ENCODE data around the gene ATRN. TPM values are rescaled to one million over a fixed set of nuclear protein-coding genes. Genes with fewer than 3 reads are reported as not detected.

Gene ATRN
- total RNA-seq, 1 donor from 2014 or later = 11.8 TPM

GRCh38 chr20:3660262-3661059 is 189.6 kb downstream of the ATRN start:
- no peak overlapping the region for H3K4me3 Mint-ChIP-seq
- H3K27me3 Mint-ChIP-seq = peaks cover 51% of the 10 kb centered on the region
- peaks cover 12% of the 10 kb centered on the region for H3K4me1 Mint-ChIP-seq
- H3K9me3 Mint-ChIP-seq = no peaks in the 10 kb centered on the region
- no peak overlapping the region for H3K27ac Mint-ChIP-seq
- no peak for DNase-seq
- intact Hi-C loops (cut with micrococcal nuclease) = no loop called here
- H3K36me3 Mint-ChIP-seq (ENCODE audit: low read depth) = no peaks in the 10 kb centered on the region

GRCh38 chr20:3661060-3661813 is 190.4 kb downstream of the ATRN start:
- Mint-ChIP-seq H3K4me3 (no peak overlapping the region), H3K27ac (no peak overlapping the region), H3K27me3 (peaks cover 52% of the 10 kb centered on the region), H3K9me3 (no peaks in the 10 kb centered on the region), H3K4me1 (peaks cover 20% of the 10 kb centered on the region), H3K36me3 (ENCODE audit: low read depth) (no peaks in the 10 kb centered on the region)
- DNase-seq = no peak
- intact Hi-C loops (cut with micrococcal nuclease) = no loop called here

DNA sequence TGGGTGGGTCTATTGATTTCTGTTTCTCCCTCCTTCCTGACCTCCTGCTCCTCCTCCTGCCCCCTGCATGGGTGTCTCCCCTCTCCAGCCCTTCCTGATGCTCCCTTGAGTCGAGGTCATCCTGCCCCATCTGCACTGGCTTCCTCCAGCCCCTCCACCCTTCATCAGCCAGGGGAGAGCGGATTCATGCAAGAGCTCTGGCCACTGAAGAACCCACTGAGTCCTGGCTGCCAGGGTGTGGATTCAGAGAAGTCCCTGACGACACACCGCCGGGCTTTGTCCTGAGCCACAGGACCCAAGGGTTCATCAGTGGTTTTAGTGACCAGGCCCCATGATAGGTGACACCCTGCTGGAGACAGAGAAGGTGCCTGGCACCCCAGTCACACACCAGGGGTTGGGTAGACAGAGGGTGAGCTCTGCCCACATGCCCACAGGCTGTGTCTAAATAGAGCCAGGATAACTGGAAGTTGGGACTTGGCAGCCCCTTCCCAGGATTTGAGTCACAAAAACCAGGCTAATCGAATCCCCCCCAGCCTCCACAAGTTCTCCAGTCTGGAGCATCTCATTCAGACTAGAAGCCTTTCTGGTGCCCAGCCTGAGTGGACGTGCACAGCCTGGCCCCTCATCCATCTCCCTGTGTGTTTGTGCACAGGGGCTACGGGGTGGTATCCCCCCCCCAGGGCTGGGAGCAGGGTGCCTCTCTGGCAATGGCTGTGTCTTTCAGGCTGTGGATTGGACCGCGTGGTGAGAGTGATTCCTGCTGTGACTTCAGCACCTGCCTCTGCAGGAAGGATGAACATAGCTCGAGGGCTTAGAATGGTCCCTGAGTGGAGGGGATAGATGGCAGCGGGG is 191.2 kb downstream of the ATRN start:
- Mint-ChIP-seq H3K9me3 (no peaks in the 10 kb centered on the region), H3K27ac (no peak overlapping the region), H3K4me1 (peaks cover 22% of the 10 kb centered on the region), H3K4me3 (no peak overlapping the region), H3K27me3 (peaks cover 52% of the 10 kb centered on the region), H3K36me3 (ENCODE audit: low read depth) (no peaks in the 10 kb centered on the region)
- intact Hi-C loops (cut with micrococcal nuclease) = no loop called here
- DNase-seq = no peak

- peaks cover 25% of the 10 kb centered on the region for H3K4me1 Mint-ChIP-seq
These were observed 192.3 kb downstream of the ATRN start, which contains the start of gene GFRA4 for GRCh38 chr20:3663031-3663701. Gene GFRA4 (minus strand): TSS chr20:3663399. CDS start chr20:3663399, 0 bp downstream.

GRCh38 chr20:3663858-3664257 is 193.0 kb downstream of the ATRN start:
- H3K4me3 Mint-ChIP-seq = no peak overlapping the region
- H3K4me1 Mint-ChIP-seq = peaks cover 22% of the 10 kb centered on the region
- intact Hi-C loops (cut with micrococcal nuclease) = no loop called here
- H3K27ac Mint-ChIP-seq = no peak overlapping the region
- no peak for DNase-seq
- H3K36me3 Mint-ChIP-seq (ENCODE audit: low read depth) = peaks cover 2% of the 10 kb centered on the region
- H3K9me3 Mint-ChIP-seq = no peaks in the 10 kb centered on the region
- H3K27me3 Mint-ChIP-seq = peaks cover 51% of the 10 kb centered on the region

More at GRCh38 chr20:3663031-3663701, 192.3 kb downstream of the ATRN start, which contains the start of gene GFRA4:
- Mint-ChIP-seq H3K9me3 (no peaks in the 10 kb centered on the region), H3K27ac (no peak within 1 kb of the TSS), H3K4me3 (no peak within 1 kb of the TSS), H3K27me3 (peaks cover 51% of the 10 kb centered on the region), H3K36me3 (ENCODE audit: low read depth) (peaks cover 2% of the 10 kb centered on the region)
- no peak for DNase-seq
- intact Hi-C loops (cut with micrococcal nuclease) = no loop called here

DNA sequence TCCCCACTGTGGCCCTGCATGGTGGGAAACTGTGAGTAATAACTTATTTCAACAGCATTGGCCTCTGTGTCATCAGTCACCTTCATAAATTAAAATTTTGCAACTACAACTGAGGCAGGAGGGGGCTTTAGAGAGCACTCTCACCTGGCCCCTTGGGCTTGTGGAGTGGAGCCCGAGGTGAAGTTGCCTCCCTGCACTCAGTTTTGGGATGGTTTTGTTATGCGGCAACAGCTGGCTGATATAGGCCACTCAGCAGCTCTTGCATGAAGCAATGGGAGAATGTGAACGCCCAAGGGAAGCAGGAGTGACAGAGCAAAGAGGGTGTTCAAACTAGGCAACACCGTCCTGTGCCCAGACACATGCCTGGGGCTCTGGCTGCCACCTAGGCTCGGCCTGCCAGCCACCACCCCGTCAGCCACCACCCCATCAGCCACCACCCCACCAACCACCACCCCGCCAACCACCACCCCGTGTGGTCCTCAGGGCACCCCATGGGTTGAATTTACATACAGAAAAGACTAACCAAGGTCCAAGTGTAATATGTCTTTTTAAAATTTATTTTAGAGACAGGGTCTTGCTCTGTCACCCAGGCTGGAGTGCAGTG is 196.7 kb downstream of the ATRN start:
- DNase-seq = no peak
- Mint-ChIP-seq H3K4me3 (no peak overlapping the region), H3K9me3 (no peaks in the 10 kb centered on the region), H3K27ac (peak overlapping the region; percentile 80), H3K36me3 (ENCODE audit: low read depth) (peaks cover 2% of the 10 kb centered on the region), H3K4me1 (peaks cover 19% of the 10 kb centered on the region), H3K27me3 (peaks cover 46% of the 10 kb centered on the region)
- intact Hi-C loops (cut with micrococcal nuclease) = no loop called here

GRCh38 chr20:3669710-3670367 is 199.0 kb downstream of the ATRN start:
- peaks cover 18% of the 10 kb centered on the region for H3K4me1 Mint-ChIP-seq
- no peak overlapping the region for H3K27ac Mint-ChIP-seq
- DNase-seq = no peak
- H3K9me3 Mint-ChIP-seq = no peaks in the 10 kb centered on the region
- peaks cover 43% of the 10 kb centered on the region for H3K27me3 Mint-ChIP-seq
- no peak overlapping the region for H3K4me3 Mint-ChIP-seq
- H3K36me3 Mint-ChIP-seq (ENCODE audit: low read depth) = peaks cover 2% of the 10 kb centered on the region
- intact Hi-C loops (cut with micrococcal nuclease) = loop anchor here (10.0 kb wide), 2 partner anchors 105 to 415 kb away; no protein-coding TSS in a partner anchor

- Mint-ChIP-seq H3K27me3 (peaks cover 47% of the 10 kb centered on the region), H3K36me3 (ENCODE audit: low read depth) (peaks cover 2% of the 10 kb centered on the region)
These were observed 199.7 kb downstream of the ATRN start for GRCh38 chr20:3670511-3670910.

GRCh38 chr20:3670945-3671344 is 200.1 kb downstream of the ATRN start:
- Mint-ChIP-seq H3K9me3 (no peaks in the 10 kb centered on the region), H3K27me3 (peaks cover 49% of the 10 kb centered on the region)
- intact Hi-C loops (cut with micrococcal nuclease) = loop anchor here (10.0 kb wide), 2 partner anchors 104 to 414 kb away; no protein-coding TSS in a partner anchor

More at GRCh38 chr20:3670511-3670910, 199.7 kb downstream of the ATRN start:
- intact Hi-C loops (cut with micrococcal nuclease) = loop anchor here (10.0 kb wide), 2 partner anchors 104 to 414 kb away; no protein-coding TSS in a partner anchor
- H3K9me3 Mint-ChIP-seq = no peaks in the 10 kb centered on the region
- no peak overlapping the region for H3K27ac Mint-ChIP-seq
- no peak for DNase-seq
- peaks cover 15% of the 10 kb centered on the region for H3K4me1 Mint-ChIP-seq
- H3K4me3 Mint-ChIP-seq = no peak overlapping the region

DNA sequence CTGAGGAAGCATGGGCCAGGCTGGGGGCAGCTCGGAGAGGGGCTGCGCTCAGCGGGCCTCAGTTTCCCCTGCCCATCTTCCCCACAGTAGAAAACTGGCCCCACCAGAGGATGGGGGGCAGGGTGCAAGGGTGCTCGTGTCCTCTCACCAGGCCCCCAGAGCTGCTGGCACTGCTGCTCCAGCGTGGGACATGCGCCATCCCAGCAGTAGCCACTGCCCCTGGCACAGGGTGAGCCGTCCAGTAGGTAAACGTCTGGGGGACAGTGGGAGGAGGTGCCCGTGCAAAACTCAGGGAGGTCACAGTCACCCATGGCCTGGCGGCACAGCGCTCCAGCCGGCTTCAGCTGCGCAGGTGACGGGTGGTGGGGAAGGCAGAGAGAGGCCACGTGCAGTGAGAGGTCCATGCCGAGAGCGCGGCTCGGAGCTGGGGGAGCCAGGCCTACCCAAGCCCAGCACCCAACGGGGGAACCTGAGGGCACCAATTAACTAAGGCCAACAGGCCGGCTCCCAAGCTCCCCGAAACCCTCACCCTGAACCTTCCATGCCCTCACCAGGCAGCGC is 201.2 kb downstream of the ATRN start:
- intact Hi-C loops (cut with micrococcal nuclease) = loop anchor here (10.0 kb wide), 2 partner anchors 103 to 413 kb away; no protein-coding TSS in a partner anchor
- H3K36me3 Mint-ChIP-seq (ENCODE audit: low read depth) = peaks cover 2% of the 10 kb centered on the region
- H3K4me1 Mint-ChIP-seq = peaks cover 7% of the 10 kb centered on the region
- H3K4me3 Mint-ChIP-seq = no peak overlapping the region
- H3K9me3 Mint-ChIP-seq = no peaks in the 10 kb centered on the region
- H3K27me3 Mint-ChIP-seq = peaks cover 56% of the 10 kb centered on the region
- no peak overlapping the region for H3K27ac Mint-ChIP-seq
- no peak for DNase-seq

More at GRCh38 chr20:3670945-3671344, 200.1 kb downstream of the ATRN start:
- Mint-ChIP-seq H3K36me3 (ENCODE audit: low read depth) (peaks cover 2% of the 10 kb centered on the region), H3K4me1 (peaks cover 11% of the 10 kb centered on the region), H3K27ac (no peak overlapping the region), H3K4me3 (no peak overlapping the region)
- no peak for DNase-seq

DNA sequence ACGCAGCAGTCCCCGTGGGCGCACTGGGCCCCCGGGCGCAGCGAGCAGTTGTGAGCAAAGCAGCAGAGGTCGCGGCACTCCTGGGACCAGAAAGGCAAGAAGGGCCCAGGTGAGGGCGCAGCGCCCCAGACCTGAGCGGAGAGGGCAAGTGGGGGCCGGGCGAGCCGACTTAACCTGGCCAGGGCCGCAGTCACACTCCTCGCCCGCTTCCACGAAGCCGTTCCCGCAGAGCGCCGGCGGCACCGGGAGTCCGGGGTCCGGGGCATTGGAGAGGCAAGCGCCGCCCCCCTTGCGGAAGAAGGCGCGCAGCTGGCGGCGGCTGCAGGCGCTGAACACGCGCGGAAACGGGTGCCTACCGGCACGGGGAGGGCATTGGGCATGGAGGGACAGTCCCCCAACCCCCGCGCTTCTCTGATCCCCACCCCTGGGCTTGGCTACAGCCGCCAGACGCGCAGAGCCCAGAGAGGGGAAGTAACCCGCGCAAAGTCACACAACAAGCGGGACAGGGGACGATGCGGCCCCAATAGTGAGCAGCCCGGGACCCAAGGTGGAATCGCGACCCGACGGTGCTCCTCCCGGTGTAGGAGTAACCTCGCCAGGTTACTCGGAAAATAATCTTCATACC is 201.8 kb downstream of the ATRN start:
- peaks cover 55% of the 10 kb centered on the region for H3K27me3 Mint-ChIP-seq
- H3K9me3 Mint-ChIP-seq = no peaks in the 10 kb centered on the region
- no peak overlapping the region for H3K27ac Mint-ChIP-seq
- H3K4me1 Mint-ChIP-seq = peaks cover 4% of the 10 kb centered on the region
- DNase-seq = no peak
- no peak overlapping the region for H3K4me3 Mint-ChIP-seq
- H3K36me3 Mint-ChIP-seq (ENCODE audit: low read depth) = no peaks in the 10 kb centered on the region
- intact Hi-C loops (cut with micrococcal nuclease) = loop anchor here (10.0 kb wide), 2 partner anchors 102 to 412 kb away; no protein-coding TSS in a partner anchor
